HG03469 (cell line): ENCODE results near the gene IFNL3.
"Not testable (repeated sequence)": the region's sequence is repeated elsewhere in the genome, so short reads cannot be mapped to it uniquely, and the experiment has no call there.

ENCODE experiments used
- ATAC-seq: cut with Tn5 transposase; IDR thresholded peaks from one replicate; pipeline ENCODE4 v1.9.1; 2021; ENCODE audit warnings: mild to moderate bottlenecking, moderate library complexity, moderate number of reproducible peaks; ENCODE audit not compliant: unreplicated experiment

The IFNL3 gene

DNA sequence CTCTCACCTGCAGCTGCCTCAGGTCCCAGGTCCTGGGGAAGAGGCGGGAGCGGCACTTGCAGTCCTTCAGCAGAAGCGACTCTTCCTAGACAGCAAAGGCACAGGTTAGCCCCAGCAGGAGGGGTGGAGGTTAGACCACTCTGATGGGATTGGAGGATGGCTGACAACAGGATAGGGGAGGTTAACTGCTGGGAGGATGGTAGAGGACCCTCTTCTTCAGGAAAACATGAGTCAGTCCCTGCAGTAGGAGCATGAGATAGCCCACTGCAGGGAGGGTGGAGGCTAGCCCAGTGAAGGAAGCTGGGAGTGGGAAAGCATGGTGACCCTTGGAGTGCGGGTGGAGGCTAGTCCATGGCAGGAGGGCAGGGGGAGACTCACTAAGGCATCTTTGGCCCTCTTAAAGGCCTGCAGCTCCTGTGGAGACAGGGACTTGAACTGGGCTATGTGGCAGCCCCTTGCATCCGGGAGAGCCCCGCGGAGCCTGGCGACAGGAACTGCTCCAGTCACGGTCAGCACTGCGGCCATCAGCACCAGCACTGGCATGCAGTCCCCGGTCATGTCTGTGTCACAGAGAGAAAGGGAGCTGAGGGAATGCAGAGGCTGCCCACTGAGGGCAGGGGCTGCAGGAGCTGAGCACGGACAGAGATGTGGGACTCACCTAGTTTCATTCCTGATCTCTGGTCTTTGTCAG, at the start of gene IFNL3:
IFNL3 (minus strand) TSS at position 597 of the 691 bp plus-strand sequence; CDS start at position 558, 39 bp downstream.
- ATAC-seq, result not testable (repeated sequence)

DNA sequence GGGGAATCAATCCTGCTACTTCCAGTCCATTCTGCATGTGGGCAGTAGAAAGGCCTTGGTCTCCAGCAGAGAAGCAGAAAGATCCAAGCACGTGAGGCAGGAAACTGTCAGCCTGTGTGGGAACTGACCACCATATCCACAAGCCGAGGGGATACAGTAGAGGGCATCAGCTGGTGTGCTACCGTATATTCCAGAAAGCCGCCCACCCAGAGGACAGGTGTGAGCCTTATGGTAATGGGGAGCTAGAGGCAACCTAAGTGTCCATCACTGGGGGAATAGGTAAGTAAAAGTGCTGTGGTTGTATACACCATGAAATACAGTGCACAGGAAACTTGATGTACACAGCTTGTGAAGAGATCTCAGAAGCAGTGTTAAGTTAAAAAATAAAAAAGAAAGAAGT, 48.6 kb upstream of the IFNL3 start:
- no peak for ATAC-seq

GRCh38 chr19:39284032-39284431, 39.2 kb upstream of the IFNL3 start:
- no peak for ATAC-seq

DNA sequence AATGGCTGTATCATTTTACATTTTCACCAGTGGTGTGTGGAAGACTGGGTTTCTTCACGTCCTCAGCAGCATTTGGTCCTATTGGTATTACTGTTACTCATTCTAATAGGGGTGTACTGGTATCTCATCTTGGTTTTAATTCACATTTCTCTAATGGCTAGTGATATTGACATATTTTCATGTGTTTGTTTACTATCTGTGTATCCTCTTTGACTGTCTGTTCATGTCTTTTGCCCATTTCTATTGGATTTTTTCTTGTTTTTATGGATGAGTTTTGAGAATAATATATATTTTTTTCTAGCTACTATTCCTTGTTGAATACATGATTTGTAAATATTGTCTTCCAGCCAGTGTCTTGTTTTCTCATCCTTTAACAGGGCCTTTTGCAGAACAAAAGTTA, 37.2 kb upstream of the IFNL3 start:
- no peak for ATAC-seq

DNA sequence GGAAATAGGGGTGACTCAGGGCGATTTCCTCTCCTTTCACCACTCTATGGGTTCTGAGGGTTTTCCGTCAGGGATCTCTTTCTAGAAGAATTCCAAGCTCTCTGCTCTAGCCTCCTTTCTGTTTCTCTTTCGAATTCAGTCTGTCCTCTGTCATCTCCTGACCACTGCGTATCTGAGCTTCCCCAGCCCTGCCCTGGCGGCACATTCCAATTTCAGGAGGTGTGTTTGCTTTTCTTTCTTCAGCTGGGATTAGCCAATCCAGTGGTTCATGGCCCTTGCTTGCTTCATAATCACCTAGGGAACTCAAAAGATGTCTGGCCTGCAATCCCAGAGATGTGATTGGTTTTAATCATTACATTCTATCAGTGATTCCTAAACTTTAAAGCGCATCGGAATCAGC, 32.8 kb upstream of the IFNL3 start:
- no peak for ATAC-seq

DNA sequence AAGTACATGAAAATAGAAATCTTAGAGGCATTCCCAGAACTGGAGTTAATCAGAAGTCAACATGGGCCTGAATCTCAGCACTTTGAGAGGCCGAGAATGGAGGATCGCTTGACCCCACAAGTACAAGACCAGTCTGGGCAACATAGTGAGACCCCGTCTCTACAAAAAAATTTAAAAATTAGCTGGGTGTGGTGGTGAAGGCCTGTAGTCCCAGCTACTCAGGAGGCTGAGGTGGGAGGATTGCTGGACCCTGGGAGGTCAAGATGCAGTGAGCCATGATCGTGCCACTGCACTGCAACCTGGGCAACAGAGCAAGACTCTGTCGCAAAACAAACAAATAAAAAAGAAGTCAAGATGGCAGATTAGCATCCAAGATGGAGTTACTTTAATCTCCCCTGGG, 31.9 kb upstream of the IFNL3 start:
- no peak for ATAC-seq

DNA sequence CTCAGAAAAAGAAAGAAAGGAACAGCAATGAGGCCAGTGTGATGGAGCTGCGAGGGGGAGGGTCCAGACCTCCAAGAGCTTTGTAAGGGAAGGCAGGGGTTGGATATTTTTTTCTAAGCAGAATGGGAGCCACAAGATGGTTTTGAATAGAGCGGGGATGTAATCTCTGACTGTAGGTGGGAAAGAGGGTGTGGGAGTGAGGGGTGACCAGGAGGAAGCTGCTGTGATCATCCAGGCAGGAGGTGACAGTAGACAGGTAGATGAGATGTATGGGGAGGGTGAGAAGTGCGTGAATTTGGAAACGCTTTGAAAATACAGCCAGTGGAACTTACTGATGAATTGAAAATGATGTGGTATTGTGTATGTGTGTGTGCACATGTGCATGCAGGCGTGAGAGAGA, 30.8 kb upstream of the IFNL3 start:
- no peak for ATAC-seq

- not testable (repeated sequence) for ATAC-seq
Measured at GRCh38 chr19:39273859-39274258, 29.1 kb upstream of the IFNL3 start.

GRCh38 chr19:39270036-39270871, 25.4 kb upstream of the IFNL3 start:
- ATAC-seq, result no peak

- not testable (repeated sequence) for ATAC-seq
Measured at GRCh38 chr19:39269369-39269768, 24.6 kb upstream of the IFNL3 start.

DNA sequence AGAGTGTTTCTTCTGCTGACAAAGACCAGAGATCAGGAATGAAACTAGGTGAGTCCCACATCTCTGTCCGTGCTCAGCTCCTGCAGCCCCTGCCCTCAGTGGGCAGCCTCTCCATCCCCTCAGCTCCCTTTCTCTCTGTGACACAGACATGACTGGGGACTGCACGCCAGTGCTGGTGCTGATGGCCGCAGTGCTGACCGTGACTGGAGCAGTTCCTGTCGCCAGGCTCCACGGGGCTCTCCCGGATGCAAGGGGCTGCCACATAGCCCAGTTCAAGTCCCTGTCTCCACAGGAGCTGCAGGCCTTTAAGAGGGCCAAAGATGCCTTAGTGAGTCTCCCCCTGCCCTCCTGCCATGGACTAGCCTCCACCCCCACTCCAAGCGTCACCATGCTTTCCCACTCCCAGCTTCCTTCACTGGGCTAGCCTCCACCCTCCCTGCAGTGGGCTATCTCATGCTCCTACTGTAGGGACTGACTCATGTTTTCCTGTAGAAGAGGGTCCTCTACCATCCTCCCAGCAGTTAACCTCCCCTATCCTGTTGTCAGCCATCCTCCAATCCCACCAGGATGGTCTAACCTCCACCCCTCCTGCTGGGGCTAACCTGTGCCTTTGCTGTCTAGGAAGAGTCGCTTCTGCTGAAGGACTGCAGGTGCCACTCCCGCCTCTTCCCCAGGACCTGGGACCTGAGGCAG, 23.9 kb upstream of the IFNL3 start:
- ATAC-seq, result not testable (repeated sequence)

DNA sequence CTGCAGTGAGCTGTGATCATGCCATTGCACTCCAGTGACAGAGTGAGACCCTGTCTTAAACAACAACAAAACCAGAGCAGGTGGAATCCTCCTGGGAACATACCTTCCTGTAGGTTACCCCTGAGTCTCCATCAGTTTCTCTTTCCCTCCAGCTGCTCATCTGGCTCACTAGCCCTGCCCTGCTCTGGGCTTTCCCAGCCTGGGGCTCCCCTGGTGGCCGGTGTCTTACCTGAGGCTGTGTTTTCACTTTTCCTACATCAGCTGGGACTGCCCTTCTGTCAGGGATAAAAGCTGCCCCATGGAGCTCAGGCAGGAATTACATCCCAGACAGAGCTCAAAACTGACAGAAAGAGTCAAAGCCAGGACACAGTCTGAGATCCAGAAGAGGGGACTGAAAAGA, 23.3 kb upstream of the IFNL3 start, which contains the start of gene IFNL2:
IFNL2 (plus strand) TSS at position 312 of the 400 bp plus-strand sequence. CDS start 173 bp downstream, outside the sequence.
- ATAC-seq, result not testable (repeated sequence)

GRCh38 chr19:39265321-39265916, 20.6 kb upstream of the IFNL3 start:
- ATAC-seq, result no peak

DNA sequence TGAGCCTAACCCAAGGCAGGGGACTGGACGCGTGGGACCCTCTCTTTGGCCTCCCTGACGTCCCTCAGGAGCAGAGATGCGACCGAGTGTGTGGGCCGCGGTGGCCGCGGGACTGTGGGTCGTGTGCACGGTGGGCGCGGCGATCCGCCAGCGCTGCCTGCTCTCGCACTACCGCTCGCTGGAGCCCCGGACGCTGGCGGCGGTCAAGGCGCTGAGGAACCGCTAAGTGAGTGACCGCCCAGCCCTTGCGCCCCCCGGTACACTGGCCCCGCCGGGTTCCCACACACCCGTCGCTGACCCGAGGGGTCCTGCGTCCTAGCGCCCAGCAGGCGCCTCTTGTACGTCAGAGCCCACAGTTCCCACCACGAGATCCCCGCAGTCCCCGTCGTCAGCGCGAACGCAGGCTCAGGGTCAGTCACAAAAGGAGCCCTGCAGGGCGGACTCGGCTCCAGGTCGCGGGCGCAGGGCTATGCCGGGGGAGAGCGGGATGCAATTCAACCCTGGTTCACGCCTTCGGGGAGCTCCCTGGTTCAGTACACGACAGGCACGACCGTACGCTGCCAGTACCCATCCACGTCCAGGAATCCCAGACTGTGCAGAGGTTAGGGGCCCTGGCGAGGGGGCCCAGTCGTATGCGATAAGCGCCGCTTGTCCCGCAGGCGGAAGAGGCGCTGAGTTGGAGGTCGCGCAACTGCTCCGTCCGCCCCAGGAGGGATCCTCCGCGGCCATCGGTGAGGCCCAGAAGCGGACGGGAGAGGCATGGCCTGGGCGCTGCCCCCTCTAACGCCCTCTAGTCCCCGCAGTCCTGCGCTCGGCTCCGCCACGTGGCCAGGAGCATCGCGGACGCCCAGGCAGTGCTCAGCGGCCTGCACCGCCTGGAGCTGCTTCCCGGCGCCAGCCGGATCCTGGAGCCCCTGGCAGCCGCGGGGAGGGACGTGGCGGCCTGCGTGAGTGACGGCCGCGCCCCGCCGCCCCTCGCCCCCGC, 19.8 kb upstream of the IFNL3 start:
- no peak for ATAC-seq

DNA sequence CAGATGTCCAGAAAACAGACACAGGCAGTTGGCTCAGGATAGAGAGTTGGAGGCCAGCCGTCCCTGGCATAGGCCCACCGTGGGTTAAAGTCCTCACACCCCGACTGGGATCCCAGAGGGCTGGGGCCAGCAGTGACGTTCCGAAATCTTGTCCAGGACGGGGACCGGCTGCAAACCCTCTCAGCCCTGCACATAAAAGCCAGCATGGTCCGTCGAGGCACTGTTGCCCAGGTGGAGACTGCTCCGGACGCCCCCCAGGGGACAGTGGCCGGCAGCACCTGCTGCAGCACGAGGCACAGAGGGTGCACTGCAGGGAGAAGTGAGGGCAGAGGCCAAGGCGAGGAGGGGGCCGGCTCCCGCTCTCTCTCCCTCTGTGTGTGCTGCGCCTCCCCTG, 19.1 kb upstream of the IFNL3 start:
- no peak for ATAC-seq

DNA sequence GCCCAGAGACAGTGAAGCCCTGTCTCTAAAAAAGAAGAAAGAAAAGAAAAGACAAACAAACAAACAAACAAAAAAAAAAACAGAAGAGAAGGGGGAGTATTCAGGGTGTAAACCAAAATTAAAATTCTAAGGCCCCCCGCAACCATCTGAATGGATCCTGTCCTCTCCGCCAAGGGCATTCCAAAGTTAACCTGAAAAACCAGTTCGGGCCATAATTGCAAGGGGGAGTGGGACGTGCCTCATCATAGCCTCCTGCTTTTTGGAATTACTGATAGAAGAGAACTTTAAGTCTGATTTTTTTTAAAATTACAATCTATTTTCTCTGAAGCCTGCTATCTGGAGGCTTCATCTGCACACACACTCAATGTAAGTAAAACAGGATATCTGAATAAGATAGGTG, 17.7 kb upstream of the IFNL3 start:
- no peak for ATAC-seq

GRCh38 chr19:39261704-39262103, 16.9 kb upstream of the IFNL3 start:
- ATAC-seq, result no peak

DNA sequence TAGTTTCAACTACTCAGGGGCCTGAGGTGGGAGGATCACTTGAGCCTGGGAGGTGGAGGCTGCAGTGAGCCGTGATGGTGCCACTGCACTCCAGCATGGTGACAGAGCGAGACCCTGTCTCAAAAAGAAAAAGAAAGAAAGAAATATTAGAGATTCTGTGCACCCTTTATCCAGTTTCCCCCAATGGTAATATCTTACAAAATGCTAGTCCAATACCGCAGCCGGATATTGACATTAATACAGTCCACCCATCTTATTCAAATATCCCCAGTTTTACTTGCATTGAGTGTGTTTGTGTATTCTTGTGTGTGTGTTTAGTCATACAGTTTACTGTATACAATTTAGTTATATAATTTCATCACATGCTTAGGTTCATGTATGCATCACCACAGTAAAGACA, 12.4 kb upstream of the IFNL3 start:
- no peak for ATAC-seq

DNA sequence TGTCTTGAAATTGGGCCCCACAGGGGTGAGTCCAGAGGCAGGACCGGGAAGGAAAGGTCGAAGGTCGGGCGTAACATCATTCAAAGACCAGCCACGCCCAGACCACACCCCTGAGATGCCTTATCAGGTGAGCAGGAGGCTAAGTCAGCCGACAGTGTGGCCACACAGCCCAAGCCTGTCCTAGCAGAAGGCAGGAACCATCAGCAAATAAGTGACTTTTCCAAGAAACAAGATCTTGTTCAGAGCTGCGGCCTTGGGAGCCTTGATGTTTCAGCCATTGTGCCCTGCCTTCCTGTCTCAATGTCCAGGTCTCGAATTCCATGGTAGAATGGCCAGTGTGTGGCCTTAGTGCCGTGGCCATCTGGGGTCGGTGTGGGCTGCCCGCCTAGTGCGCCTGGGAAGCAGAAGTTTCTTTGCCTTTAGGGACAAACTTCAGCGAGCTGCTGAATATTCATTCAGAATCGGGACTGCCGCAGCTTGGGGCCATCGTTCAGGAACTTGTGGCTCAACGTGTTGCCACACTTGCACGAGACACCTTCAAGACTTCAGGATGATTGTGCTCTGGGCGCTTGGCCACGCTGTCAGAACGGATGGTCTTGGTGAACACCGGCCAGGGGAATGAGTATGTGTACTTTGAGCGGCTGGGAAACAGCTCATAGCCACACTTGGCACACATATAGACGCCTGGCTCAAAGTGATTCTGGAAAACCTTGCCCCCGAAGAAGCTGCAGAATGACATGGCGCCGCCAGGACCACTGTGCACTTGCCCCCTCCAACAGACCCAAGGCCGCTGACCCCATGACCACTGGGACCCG, 9.9 kb upstream of the IFNL3 start:
- no peak for ATAC-seq
